Stimulated activated CD8-positive, alpha-beta memory T cell treated with anti-CD3 and anti-CD28 coated beads, Interleukin-2, amount 100 ng/mL, for 48 hours (primary cell): Measurements from ENCODE around the gene CAPG.

Experiments
- DNase-seq, 2 donors: peaks; one replicate each; pipeline ENCODE4 v3.0.0-alpha.2; 2020; ENCODE audit warnings: low read depth in 2 of 2

Gene CAPG

DNA sequence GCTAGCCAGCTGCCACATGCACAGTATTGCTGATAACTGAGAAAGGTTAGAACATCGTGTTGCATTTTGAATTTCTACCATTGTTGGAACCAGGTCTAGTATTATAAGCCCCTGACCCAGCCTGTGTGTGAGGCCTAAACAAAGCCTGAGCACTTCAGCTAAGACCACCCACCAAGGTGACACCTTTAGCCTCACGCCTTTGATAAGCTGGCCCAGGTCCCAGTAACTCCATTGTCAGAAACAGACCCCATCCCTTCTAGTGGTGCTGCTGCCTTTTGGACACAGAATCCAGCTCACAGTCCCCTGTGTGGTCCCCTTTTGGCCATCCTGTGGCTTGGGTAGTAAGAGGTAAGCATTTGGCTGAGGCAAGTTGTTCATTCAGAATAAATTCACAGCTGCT is 54.0 kb downstream of the CAPG start:
- no peak for DNase-seq

DNA sequence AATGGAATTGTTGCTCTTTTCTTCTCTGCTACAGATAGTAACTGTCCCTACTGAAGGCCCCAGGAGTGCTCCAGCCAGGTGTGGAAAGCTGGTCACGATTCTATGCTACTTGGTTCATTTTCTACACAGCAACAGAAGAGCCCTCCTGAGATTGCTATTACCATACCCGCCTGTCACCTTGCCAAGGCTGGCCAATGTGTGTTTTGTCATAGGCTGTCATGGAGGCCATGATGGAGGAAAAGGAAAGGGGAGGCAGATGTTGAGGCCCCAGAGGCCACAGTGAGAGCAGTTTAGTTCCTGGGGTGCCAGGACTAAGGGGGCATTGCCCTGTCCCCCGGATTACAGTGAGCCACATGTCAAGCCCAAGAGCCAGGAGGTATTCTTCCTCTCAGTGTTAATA is 54.6 kb downstream of the CAPG start:
- DNase-seq = no peak

DNA sequence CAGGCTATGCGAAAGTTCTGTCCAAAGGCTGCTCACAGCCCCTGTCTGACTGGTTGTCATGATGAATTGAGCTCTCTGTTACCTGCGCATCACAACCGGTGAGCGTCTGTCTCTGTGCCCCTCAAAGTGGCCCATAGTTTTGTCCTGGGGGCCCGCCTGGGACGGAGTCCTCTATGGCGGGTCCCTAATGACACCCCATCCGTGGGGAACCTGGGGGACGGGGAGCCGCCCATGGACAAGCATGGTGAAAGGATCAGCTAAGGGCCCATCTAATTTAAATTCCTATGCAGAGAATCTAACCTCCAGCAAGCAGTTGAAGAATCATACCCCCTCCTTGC is 55.1 kb downstream of the CAPG start:
- no peak for DNase-seq

DNA sequence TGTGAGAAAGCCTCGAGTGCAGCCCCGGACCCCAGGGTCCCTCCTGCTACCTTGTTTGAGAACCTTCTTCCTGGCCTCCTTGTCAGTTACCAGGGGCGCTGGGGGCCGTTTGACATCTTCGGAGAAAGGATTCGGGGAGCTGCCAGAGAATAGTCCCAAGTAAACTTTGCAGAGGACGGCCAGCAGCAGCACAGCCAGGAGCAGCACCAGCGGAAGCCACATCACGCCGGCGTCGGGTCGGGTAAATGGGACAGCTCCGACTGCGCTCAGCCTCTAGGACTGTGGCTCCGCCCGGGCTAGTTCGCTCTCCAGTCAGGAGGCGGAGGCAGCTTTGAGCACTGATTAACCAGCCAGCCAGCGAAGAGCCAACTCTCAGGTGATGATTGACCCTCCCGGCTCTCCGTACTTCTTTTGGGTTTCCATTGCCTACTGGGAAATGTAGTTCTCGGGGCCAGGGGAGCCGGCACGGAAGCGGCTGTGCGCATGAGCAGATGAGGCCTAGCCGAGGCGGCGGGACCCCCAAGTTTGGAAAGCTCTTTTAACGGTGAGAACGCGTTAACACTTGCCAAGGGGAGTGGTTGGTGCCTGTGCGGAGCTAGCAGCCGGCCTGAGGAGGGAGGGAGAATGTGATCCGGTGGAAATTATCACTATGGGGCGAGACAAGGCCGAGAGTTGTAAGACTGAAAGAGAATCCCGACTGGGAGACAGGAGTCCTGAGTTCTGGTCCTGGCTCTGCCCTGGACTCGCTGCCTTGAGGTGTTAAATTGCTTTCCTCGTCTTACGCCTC is 55.7 kb downstream of the CAPG start, which contains the start of the genes ELMOD3 and RETSAT:
Gene ELMOD3, plus strand, starts transcription at position 484 of the 787 bp plus-strand sequence. CDS start 2,430 bp downstream, outside the sequence.
Gene RETSAT, minus strand, starts transcription at position 243 of the 787 bp plus-strand sequence. Its CDS starts 21 bp downstream, at position 222.
- peak; percentile 84 to 93 for DNase-seq

DNA sequence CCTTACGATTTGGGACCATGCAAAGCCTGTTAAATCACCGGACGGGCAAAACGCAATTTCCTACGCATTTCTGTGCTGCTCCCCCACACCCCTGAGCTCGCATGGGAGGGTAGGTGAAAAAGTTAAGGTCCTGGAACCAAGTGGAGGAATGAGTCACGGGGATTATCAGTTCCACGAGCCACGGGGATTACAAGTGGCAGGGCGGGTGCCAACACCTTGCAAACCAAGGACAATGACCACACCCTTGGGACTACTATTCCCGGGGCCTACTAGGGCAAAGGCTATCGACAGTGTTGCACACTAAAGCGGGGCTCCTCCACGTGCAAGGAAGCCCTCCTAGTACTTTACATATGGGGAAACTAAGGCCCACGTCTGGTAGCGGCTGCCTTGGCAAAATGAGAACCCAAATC is 56.3 kb downstream of the CAPG start:
- DNase-seq = no peak

DNA sequence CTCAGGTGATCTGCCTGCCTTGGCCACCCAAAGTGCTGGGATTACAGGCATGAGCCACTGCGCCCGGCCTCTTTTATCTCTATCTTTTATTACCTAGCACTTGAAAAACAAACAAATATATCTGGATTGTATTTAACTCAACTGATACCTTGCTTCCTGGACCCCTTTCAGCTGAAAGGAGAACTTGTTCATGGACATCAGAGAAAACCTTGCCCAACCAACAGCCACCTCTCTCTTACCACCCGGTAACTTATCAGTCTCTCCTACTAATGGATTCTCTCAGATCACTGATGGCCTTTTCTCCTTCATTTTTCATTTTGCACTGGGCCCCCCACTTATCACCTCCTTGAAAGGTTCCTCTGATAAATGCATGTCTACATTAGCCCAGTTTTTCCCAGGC is 62.6 kb downstream of the CAPG start:
- no peak for DNase-seq
